Stimulated activated effector memory CD8-positive, alpha-beta T cell treated with anti-CD3 and anti-CD28 coated beads, Interleukin-12 subunit alpha, Interleukin-12 subunit beta, amount 100 ng/mL, for 72 hours (primary cell): Measurements from ENCODE around the gene SMAD7.

ENCODE experiments used
- ATAC-seq: fragments of 150-1000 bp; cut with Tn5 transposase; 2 replicates; pipeline ENCODE4 v1.10.0; 2021
- DNase-seq, 2 donors: peaks; one replicate each; pipeline ENCODE4 v3.0.0; 2021 to 2022; ENCODE audit warnings: low spot score in 2 of 2
- H3K27ac Mint-ChIP-seq: one replicate; pipeline ENCODE4 v1.8.0; 2022; ENCODE audit warnings: mild to moderate bottlenecking, mixed read lengths
- H3K36me3 Mint-ChIP-seq: one replicate; pipeline ENCODE4 v1.8.0; 2022; ENCODE audit warnings: mild to moderate bottlenecking, mixed read lengths
- H3K4me1 Mint-ChIP-seq: one replicate; pipeline ENCODE4 v1.8.0; 2022; ENCODE audit warnings: mixed read lengths
- H3K4me3 Mint-ChIP-seq: one replicate; pipeline ENCODE4 v1.8.0; 2022; ENCODE audit warnings: mild to moderate bottlenecking, mixed read lengths
- H3K9me3 Mint-ChIP-seq: one replicate; pipeline ENCODE4 v1.8.0; 2022; ENCODE audit warnings: mixed read lengths

Gene SMAD7

GRCh38 chr18:48957136-48957535 is 6.4 kb upstream of the SMAD7 start:
- ATAC-seq (no peak), DNase-seq (no peak)
- no peak overlapping the region for H3K27ac Mint-ChIP-seq
- peaks cover 29% of the 10 kb centered on the region for H3K4me1 Mint-ChIP-seq
- peaks cover 8% of the 10 kb centered on the region for H3K36me3 Mint-ChIP-seq
- H3K4me3 Mint-ChIP-seq, result no peak overlapping the region
- H3K9me3 Mint-ChIP-seq, result no peaks in the 10 kb centered on the region

GRCh38 chr18:48956356-48956755 is 5.6 kb upstream of the SMAD7 start:
- Mint-ChIP-seq H3K4me3 (no peak overlapping the region), H3K9me3 (no peaks in the 10 kb centered on the region), H3K27ac (peak overlapping the region; percentile 64), H3K4me1 (peaks cover 32% of the 10 kb centered on the region), H3K36me3 (peaks cover 12% of the 10 kb centered on the region)
- DNase-seq (no peak), ATAC-seq (no peak)

- H3K4me1 Mint-ChIP-seq, result peaks cover 32% of the 10 kb centered on the region
- peak overlapping the region; percentile 64 for H3K27ac Mint-ChIP-seq
- no peaks in the 10 kb centered on the region for H3K9me3 Mint-ChIP-seq
- H3K36me3 Mint-ChIP-seq, result peaks cover 17% of the 10 kb centered on the region
- peak overlapping the region; percentile 3 for H3K4me3 Mint-ChIP-seq
- ATAC-seq (no peak), DNase-seq (no peak)
Measured at GRCh38 chr18:48955830-48956261, 5.1 kb upstream of the SMAD7 start.

DNA sequence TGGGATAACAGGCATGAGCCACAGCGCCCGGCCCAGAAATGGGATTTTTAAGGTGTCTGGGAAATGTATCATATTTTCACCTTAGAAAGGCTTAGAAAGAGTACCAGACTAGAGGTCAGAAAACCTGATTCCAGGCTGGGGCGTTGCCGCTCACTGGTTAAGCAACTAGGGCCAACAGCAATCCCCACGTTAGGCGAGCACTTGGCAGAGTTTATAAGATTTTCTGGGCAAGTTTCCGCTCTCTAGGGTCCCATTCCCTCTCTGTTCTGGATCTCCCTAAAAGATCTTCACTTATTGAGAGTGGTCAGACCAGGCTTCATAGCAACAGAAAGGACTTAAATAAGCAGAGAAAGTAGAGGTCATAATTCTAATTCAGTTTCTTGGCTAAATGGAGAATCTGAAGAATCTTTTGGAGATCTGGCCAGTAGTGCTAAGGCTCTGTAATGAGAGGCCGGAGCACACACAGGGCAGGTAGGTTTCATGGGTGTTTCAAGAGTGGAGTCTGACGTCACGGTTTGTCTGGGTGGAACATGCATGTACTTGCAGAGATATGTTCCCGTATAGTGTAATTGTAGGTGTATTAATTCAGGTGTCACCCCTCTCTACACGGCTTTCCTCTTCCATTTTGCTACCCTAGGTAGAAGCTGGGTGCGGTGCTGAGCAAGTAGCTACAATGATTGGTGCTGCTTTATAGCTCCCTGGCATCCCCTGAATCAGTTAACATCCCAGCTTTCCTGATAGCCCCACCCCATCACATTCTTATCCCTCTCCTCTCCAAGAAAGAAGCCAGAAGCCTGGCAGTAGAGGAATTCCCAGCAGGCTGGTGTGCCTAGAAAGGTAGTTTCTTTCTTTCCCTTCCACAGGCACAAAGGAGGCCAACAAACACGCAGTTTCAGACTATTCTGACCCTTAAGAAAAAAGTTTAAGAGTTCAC is 4.4 kb upstream of the SMAD7 start:
- Mint-ChIP-seq H3K36me3 (peaks cover 24% of the 10 kb centered on the region), H3K4me1 (peaks cover 32% of the 10 kb centered on the region), H3K4me3 (peak overlapping the region; percentile 3), H3K27ac (peak overlapping the region; percentile 64), H3K9me3 (no peaks in the 10 kb centered on the region)
- DNase-seq (no peak), ATAC-seq (no peak)

GRCh38 chr18:48953104-48953706 is 2.4 kb upstream of the SMAD7 start:
- Mint-ChIP-seq H3K4me1 (peaks cover 33% of the 10 kb centered on the region), H3K4me3 (peak overlapping the region; percentile 91), H3K36me3 (peaks cover 43% of the 10 kb centered on the region), H3K27ac (peak overlapping the region; percentile 97), H3K9me3 (no peaks in the 10 kb centered on the region)
- ATAC-seq (peak; percentile 1), DNase-seq (no peak)

- Mint-ChIP-seq H3K4me1 (peaks cover 40% of the 10 kb centered on the region), H3K27ac (peak overlapping the region; percentile 97), H3K4me3 (peak overlapping the region; percentile 91), H3K9me3 (no peaks in the 10 kb centered on the region), H3K36me3 (peaks cover 50% of the 10 kb centered on the region)
- peak; percentile 59 to 85 for DNase-seq
- peak; percentile 57 for ATAC-seq
Measured at GRCh38 chr18:48952287-48953103, 1.7 kb upstream of the SMAD7 start.

DNA sequence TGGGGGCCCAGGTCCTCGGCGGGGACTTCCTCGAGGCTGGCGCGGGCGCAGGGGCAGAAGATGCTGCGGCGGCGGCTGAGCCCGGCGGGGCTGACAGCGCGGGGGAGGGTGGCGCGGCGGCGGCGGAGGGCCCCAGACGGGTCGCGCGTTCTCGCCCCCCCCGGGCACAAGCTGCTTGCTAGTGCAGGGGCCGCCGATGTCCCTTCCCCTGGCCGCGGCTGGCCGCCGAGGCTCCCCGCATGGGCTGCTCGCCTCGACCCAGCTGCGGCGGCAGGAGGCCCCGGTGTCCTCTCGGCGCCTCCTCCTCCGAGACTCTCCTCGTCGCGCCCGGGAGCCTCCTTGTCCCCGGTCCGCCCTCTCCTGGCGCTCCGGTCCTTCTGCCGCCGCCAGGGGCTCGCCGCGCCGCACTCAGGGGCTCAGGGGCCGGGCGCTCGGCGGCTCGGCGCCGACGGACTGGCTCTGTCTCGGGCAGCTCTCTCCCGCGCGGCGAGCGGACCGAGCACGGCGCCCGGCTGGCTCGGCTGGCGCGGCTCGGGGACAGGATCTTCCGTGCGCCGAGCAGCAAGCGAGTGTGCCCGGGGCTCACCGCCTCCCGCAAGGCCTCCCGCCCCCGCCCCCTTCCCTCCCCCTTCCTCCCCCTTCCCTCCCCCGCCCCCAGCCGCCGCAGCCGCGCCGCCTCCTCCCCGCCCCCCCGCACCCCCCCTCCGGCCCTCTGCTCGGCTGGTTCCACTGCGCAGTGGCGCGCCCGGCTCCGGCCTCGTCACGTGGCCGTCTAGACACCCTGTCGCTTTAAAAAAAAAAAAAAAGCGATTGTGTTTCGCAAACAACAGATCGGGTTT is 902 bp upstream of the SMAD7 start:
- peak; percentile 71 for ATAC-seq
- peaks cover 48% of the 10 kb centered on the region for H3K4me1 Mint-ChIP-seq
- H3K36me3 Mint-ChIP-seq, result peaks cover 58% of the 10 kb centered on the region

DNA sequence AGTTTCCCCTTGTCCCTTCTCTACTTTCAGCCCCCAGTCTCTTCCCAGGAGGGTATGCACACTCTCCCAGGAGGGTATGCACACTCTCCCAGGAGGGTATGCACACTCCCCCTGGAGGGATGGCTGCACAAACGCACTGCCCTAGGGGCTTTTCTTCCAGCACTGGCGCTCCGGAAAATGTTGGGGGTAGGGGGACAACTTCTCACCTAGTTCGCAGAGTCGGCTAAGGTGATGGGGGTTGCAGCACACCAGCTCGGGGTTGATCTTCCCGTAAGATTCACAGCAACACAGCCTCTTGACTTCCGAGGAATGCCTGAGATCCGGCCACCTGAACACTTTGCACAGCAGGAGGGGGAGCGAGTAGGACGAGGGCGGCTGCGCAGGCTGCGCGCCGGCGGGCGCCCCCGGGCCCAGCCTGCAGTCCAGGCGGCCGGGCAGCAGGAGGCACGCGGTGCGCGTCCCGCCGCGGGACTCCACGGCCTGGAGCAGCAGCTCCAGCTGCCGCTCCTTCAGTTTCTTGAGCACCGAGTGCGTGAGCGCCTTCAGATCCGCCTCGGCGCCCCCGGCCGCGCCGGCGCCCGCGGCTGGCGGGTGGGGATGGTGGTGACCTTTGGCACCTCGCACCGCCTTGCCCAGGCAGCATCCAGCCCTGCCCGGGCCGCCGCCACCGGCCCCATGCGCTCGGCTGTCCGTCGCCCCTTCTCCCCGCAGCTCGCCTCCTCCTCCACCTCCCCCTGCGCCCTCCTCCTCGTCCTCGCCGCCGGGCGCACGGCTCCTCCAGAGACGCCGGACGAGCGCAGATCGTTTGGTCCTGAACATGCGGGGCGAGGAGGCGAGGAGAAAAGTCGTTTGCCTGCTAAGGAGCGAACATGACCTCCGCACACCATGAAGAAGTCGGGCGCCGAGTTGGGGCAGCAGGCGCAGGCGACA is 894 bp downstream of the SMAD7 start:
- H3K36me3 Mint-ChIP-seq, result peaks cover 76% of the 10 kb centered on the region
- peak overlapping the region; percentile 91 for H3K4me3 Mint-ChIP-seq
- peak overlapping the region; percentile 90 for H3K27ac Mint-ChIP-seq
- H3K9me3 Mint-ChIP-seq, result no peaks in the 10 kb centered on the region
- ATAC-seq (peak; percentile 12), DNase-seq (peak in 1 of 2 donors; percentile 70)
- H3K4me1 Mint-ChIP-seq, result peaks cover 48% of the 10 kb centered on the region

More for the DNA sequence above, 902 bp upstream of the SMAD7 start:
- H3K4me3 Mint-ChIP-seq, result peak overlapping the region; percentile 91
- peak; percentile 66 to 88 for DNase-seq
- no peaks in the 10 kb centered on the region for H3K9me3 Mint-ChIP-seq
- H3K27ac Mint-ChIP-seq, result peak overlapping the region; percentile 97

DNA sequence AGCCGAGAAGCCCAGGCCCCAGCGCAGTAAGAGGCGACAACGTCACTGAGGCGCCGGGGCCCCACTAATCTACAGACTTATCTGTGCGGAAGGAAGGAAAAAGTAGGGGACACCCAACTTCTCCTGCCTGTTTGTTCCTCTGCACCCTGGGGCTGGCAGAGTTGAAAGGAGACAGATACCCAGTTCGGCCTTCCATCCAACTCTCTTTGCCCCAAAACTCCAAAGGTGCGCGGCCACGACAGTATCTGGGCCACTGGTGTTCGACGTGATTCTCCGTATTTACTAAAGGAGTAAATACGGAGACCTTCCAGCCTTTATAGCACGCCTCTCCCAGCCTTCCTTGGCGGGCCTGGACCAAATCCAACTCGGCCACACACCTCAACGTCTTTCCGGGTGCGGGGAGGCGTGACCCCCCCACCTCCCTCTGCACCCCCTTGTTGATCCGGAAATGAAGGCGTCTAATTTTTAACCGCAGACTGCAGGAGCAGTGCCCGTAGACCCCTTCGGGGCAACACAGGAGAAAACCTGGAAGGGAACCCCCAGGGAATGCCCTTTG is 1.6 kb downstream of the SMAD7 start:
- H3K9me3 Mint-ChIP-seq, result no peaks in the 10 kb centered on the region
- DNase-seq (peak in 1 of 2 donors; percentile 71), ATAC-seq (no peak)
- peaks cover 48% of the 10 kb centered on the region for H3K4me1 Mint-ChIP-seq
- H3K4me3 Mint-ChIP-seq, result peak overlapping the region; percentile 91
- peak overlapping the region; percentile 90 for H3K27ac Mint-ChIP-seq
- peaks cover 84% of the 10 kb centered on the region for H3K36me3 Mint-ChIP-seq

DNA sequence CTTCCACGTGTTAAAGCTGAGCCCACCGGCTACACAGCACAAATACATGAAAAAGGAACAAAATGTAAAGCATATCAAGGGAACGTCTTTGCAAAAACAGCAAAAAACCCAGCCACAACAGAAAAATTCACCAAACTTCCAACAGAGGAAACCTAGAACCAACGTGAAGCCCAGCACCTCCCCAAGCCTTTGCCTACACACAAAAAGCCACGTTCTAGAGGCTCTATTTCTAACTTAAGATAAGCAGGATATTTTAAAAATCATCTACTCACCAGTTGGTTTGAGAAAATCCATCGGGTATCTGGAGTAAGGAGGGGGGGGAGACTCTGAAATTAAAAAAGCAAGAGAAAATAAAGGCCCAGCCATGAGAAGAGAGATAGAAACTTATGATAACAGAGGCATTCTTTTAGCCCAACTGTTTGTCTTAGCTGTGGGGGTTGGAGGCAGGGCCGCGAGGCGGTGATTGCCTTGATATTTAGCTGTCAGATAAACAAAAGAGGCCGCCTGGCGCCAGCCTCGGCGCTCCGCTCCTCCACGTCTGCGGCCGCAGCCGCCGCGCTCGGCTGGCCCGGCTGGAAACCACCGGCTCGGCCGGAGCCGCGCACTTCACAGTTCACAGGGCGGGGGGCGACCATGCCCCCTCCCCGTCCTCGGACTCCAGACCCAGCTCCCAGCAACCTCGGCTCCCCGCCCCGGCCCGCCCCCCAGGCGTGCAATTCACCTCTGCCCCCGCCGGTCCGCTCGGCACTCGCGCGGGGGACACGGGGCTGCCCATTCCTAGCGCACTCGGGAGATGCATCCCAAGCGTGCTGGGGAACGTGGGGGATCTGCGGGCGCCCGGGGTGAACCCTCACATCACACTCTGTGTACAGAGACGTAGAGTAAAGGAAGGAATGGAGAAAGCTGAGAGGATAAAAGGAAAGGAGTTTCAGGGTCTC is 2.4 kb downstream of the SMAD7 start:
- Mint-ChIP-seq H3K4me1 (peaks cover 54% of the 10 kb centered on the region), H3K9me3 (no peaks in the 10 kb centered on the region), H3K36me3 (peaks cover 91% of the 10 kb centered on the region), H3K27ac (peak overlapping the region; percentile 90), H3K4me3 (peak overlapping the region; percentile 91)
- no peak for ATAC-seq
- no peak for DNase-seq

DNA sequence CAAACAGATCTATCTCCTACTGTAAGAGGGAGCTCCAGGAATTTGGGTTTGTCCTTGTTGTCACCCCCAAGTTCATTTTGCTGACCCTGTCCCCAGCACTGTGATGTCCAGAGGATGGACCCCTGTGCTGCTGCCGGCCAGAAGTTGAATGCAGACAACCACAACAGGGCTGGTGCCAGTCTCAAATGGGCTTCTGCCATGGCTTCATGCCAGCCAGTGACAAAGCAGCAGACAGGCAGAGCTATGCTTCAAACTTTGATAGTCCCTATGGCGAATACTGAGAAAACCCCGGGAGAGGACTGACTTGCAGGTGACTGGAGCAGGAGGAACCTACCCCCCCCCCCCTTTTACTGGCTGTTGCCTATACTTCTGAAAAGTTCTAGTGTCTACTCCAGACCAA is 3.2 kb downstream of the SMAD7 start:
- Mint-ChIP-seq H3K27ac (peak overlapping the region; percentile 90), H3K4me3 (peak overlapping the region; percentile 91), H3K4me1 (peaks cover 62% of the 10 kb centered on the region), H3K36me3 (peaks cover 96% of the 10 kb centered on the region), H3K9me3 (no peaks in the 10 kb centered on the region)
- no peak for ATAC-seq
- no peak for DNase-seq

- peak overlapping the region; percentile 91 for H3K4me3 Mint-ChIP-seq
- peak overlapping the region; percentile 90 for H3K27ac Mint-ChIP-seq
- peaks cover 96% of the 10 kb centered on the region for H3K36me3 Mint-ChIP-seq
- ATAC-seq (no peak), DNase-seq (no peak)
- H3K9me3 Mint-ChIP-seq, result no peaks in the 10 kb centered on the region
- H3K4me1 Mint-ChIP-seq, result peaks cover 62% of the 10 kb centered on the region
Measured at GRCh38 chr18:48947092-48947491, 3.7 kb downstream of the SMAD7 start.
